Colon (tissue), 2 donors: Measurements from ENCODE around the gene NHERF2.
"Not testable (repeated sequence)": the region's sequence is repeated elsewhere in the genome, so short reads cannot be mapped to it uniquely, and the experiment has no call there.

Experiments
- FAIRE-seq: peaks from 2 replicates; lab custom pipeline; 2012; peaks lifted over from hg19 to GRCh38; lab: Jason Lieb, UNC
- donor health status: control.
- donor health status: control.

Gene NHERF2

DNA sequence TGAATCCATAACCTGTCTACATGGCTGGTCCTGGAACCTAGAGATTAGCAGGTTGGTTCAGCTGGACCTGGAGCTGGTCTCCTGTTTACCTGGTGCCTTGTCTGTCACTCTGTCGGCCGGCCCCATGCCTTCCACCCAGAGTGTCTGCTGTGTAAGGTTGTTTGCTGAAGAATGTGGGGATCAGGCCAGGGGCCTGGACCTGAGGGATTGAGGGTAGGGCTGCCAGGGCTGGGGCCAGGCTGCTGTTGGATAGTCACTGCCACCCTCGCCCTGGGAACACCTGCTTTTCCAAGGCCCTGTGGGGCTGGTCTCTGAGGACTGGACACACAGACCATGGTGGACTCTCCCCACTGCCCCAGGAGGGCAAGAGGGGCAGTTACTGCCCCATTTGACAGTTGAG, 1.4 kb downstream of the NHERF2 start:
- FAIRE-seq, result no peak

DNA sequence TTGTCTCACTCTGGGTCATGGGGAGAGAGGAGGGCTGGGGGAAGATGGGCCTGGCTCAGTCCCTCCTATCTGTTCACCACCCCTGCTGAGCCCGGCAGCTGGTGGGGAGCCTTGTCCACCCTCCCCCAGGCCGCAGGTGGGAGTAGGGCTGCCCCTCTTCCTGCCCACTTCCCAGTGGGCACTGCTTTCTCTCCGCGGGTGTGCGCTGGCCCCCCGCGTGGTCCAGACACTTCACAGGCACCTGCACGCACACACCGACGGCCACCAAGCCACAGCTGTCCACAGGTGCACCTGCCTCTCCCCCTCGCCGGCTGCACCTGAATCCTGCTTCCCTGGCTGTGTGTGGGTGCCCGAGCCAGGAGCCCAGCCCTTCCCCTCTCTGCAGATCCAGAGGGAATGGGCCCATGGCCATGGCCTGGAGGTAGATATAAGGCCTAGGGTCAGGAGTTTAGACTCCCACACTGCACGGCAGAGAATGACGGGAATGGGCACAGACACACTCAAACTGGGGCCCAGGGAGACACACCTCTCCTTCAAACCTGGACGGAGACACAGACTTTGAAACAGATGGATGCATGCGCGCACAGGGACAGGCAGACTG, 2.0 kb downstream of the NHERF2 start:
- no peak for FAIRE-seq

DNA sequence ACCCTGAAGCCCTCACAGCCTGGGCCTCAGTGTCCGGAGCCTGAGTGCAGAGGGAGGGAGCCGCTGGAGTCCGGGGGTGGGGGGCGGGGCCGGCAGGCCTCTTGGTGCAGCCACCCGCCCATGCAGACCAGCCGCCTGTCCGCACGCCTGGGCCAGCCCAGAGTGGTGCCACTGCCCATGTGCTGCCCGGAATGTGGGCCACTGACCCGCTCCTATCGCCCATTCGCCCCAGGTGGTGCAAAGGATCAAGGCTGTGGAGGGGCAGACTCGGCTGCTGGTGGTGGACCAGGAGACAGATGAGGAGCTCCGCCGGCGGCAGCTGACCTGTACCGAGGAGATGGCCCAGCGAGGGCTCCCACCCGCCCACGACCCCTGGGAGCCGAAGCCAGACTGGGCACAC, 2.6 kb downstream of the NHERF2 start:
- no peak for FAIRE-seq

DNA sequence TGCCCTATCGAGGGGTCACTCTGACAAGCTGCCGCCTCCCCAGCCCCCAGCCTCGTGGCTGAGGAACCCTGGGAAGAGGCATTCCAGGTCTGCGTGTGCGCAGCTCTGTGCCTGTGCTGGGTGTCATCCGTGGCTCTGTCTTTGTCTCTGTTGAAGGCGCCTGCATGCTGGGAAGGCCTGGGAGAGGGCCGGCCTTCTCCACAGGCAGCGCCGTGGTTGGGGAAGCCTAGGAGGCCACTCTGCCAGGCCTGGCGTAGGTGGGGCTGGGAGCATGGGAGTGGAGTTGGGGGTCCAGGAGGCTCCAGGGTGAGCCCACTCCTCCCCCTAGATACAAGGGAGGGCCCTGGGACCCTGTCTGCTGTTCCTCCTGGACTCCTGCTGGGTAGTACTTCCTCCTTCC, 3.3 kb downstream of the NHERF2 start:
- FAIRE-seq, result no peak

DNA sequence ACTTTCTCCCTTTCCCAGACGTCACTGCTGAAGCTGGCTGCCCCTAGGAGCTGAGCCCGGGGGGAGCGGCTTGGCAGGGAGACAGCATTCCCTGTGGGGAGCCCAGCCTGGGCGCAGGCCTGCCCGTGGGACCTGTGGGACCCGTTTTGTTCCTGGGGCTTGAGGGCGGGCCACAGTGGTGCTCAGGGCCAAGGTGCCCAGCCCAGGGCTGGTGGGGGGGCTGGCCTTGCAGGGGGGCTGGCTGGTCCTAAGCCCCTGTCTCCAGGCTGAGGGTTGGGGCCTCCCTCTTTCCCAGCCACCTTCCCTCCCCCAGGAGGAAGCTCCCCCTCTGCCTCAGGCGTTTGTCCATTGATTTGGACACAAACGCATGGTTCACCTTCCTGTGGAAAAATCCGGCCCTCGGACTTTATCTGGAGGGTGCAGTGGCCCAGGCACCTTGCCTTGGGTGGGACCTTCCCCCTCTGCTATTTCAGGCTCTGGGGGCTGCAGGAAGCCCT, 4.4 kb downstream of the NHERF2 start:
- no peak for FAIRE-seq

DNA sequence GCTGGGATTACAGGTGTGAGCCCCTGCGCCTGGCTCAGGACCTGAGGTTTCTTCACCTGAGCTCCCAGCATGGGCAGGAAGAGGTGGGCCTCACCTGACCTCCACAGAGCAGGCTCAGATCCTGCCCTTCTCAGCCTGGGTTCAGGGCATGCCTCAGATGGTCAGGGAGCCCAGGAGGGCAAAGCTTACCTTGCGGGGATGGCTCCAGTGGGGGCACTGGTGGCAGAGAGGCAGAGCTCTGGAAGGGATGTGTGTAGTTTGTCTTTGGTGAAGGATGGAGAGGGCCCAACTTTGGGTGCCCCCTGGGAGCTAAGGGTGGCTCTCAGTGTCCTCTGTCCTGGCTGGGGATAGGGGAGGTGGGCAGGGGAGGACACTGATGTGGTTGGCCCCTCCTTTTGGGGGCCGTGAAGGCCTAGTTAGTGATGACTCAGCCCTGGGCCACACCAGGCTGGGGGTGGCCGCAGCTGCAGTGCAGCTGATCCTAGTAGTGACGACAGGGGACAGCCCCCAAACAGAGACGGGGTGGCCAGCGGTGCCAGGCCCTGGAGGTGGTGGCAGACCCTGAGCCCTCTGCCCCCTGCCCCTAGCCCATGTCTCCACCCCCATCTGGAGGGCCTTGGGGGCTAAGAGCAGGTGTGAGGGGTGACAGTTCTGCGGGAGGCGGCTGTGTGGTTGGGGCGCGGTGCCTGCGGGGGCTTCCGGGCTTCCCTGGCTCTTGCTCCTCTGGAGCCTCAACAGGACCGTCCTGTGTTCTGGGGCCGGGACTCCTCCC, 5.8 kb downstream of the NHERF2 start:
- no peak for FAIRE-seq

DNA sequence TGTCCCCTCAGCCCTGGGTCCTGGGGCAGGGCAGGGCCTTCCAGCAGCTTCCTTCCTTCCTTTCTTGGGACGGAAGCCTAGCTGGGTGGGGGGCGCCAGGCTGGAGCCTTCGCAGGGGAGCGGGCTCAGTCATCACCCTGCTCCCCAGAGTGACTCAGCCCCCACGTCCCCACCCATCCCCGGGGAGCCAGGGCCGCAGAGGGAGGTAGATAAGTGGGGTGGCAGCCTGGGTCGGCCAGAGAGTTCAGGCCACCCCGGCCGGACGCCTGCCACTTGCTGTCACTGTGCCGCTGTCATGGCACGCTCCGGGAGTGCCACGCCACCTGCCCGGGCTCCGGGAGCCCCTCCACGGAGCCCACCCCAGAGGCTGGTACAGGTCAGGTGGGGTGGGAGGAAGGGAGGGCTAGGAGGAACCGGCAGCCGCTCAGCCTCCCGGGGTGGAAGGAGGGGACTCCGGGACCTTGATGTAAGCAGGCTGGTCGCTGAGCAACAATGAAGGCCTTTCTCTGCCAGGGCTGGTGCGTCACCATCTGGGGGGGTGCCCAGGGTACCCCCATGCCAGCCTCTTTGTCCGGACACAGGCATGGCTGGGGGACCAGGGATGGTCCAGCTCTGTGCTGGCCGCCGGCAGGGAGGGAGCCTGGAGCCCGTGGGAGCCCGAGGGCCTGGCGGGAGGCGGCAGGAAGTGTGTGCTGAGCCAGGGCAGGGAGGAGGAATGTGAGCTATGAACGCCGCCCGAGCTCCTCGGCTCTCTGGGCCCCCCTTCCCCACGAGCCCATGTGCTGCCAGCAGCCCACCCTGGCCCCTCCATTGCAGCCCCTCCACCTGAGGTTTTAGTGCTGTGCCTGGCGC, 6.6 kb downstream of the NHERF2 start:
- no peak for FAIRE-seq

DNA sequence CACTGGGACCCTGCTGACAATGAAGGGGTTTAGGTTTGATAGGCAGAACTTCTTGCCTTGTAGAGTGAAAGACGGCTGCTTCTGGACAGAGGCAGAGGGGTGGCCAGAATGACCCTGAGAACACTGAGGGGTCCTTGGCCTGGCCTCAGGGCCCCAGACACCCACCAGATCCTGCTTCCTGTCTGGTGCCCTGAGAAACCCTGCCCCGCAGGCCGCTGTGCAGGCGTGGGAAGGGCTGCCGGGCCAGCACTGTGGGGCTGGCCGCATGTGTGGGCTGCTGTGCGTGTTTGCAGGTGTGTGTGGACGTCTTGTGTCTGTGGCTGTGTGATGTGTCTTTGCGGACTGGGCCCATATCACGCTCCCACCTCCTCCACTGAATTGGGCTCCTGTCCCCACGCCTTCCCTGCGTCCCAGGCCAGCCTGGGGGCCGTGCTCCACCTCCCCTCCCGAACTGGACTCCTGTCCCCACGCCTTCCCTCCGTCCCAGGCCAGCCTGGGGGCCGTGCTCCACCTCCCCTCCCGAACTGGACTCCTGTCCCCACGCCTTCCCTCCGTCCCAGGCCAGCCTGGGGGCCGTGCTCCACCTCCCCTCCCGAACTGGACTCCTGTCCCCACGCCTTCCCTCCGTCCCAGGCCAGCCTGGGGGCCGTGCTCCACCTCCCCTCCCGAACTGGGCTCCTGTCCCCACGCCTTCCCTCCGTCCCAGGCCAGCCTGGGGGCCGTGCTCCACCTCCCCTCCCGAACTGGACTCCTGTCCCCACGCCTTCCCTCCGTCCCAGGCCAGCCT, 7.4 kb downstream of the NHERF2 start:
- not testable (repeated sequence) for FAIRE-seq

DNA sequence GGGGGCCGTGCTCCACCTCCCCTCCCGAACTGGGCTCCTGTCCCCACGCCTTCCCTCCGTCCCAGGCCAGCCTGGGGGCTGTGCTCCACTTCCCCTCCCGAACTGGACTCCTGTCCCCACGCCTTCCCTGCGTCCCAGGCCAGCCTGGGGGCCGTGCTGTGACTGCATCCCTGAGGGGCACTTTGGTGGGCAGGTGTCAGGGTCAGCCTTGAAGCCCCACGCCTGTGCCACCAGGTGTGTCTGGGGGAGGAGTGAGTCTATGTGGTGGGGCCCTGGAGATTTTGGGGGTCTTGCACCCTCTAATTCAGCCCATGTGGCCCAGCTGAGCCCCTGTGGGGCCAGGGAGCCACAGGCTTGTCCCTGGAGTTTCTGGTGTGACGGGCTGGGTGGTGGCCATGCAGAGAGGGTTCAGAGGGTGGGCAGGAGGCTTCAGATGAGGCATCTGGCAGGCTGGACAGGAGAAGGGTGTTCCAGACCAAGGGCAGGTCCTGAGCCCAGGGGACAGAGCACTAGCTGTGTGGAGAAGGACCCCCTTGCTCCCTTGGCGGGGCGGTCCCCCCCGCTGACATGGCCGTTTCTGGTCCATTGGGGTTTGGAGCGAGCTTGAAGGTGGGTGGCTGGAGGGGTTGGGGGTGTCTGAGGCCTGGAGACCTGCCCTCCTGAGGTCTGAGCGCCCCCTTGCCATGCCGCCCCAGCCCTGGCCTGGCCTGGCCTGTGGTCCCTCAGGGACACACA, 8.2 kb downstream of the NHERF2 start:
- no peak for FAIRE-seq

DNA sequence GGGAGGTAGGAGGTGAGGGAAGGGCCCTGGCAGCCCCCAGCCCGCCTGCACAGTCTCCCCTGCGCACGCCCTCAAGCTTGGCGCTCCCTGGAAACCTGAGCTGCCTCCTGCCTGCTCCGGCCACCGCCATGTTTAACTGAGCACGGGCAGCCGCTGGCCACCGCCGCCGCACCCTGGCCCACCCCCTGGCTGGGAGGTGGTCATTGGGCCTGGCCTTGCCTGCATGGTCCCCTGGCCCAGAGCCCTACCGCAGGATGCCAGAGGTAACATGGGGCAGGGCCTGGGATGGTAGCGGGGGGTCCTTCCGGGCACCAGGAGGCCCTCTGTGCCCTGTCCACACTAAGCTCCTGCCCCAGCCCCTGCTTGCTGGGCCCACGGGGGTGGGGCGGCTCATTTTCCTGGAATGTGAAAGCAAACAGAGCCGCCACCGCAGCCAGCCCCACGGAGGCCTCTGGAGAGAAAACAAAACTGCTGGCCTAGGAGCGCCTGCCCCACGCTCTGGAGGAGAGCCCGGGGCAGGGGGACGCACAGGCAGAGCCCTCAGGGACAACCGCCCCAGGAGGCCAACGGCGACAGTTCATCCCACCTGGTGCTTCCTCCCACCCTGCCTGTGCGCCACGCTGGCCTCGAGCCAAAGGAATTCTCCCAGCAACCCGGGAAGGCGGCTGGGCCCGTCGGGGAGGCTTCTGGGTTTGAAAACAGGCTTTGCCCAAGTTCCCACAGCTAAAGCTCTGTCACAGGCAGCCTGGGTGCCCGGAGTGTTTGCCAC, 8.9 kb downstream of the NHERF2 start:
- no peak for FAIRE-seq

DNA sequence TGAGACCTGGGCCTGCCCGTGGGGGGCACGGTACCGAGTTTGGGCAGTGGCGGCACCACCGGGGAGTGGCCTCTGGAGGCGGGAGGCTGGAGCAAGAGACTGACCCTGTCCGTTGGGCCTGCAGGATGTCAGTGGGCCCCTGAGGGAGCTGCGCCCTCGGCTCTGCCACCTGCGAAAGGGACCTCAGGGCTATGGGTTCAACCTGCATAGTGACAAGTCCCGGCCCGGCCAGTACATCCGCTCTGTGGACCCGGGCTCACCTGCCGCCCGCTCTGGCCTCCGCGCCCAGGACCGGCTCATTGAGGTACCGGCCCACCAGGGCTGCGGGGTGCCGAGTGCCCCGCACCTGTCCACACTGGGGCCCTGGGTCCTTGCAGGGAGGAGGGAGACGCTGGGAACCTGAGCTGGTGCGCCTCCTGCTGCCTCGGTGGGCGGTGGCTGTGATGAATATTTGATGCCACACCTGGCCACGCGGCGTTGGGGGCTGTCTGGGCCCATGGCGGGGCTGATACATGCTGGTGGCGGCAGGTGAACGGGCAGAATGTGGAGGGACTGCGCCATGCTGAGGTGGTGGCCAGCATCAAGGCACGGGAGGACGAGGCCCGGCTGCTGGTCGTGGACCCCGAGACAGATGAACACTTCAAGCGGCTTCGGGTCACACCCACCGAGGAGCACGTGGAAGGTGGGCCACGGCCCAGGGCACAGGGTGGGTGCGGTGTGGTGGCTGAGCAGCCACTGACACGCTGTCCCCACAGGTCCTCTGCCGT, 9.7 kb downstream of the NHERF2 start:
- no peak for FAIRE-seq

DNA sequence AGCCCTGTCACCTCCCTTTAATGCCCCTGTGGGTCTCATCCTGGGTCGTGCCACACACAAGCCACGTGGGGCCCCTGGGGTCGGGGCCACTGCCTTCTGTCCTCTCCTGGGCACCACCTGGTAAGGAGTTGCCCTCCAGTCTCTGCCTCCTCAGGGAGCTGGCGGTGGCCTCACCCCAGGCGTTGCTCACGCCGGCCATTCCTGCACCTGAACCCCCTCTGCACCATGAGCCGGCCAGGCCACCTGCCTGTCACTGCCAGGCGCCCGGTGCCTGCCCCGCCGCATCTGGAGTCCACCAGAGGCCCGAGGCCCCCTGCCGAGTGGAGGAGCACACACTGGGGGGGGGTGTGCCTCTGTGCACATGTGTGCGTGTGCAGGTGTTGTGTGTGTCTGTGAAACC, 10.4 kb downstream of the NHERF2 start:
- FAIRE-seq, result no peak

DNA sequence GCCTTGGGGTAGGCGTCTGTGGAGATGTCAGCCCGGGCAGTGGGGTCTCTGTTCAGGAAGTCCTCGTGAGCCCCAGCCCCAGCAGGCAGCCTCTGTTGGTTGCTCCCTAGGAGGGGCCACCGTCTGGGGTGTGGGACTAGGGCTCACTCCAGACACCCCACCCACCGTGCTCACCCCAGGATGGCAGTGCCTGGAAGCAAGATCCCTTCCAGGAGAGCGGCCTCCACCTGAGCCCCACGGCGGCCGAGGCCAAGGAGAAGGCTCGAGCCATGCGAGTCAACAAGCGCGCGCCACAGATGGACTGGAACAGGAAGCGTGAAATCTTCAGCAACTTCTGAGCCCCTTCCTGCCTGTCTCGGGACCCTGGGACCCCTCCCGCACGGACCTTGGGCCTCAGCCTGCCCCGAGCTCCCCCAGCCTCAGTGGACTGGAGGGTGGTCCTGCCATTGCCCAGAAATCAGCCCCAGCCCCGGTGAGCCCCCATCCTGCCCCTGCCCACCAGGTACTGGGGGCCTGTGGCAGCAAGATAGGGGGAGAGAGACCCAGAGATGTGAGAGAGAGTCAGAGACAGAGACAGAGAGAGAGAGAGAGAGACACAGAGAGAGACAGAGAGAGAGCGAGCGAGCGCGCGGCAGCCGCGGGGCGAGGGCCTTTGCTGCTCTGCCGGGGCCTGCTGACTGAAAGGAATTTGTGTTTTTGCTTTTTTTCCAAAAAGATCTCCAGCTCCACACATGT, 11.1 kb downstream of the NHERF2 start:
- no peak for FAIRE-seq

DNA sequence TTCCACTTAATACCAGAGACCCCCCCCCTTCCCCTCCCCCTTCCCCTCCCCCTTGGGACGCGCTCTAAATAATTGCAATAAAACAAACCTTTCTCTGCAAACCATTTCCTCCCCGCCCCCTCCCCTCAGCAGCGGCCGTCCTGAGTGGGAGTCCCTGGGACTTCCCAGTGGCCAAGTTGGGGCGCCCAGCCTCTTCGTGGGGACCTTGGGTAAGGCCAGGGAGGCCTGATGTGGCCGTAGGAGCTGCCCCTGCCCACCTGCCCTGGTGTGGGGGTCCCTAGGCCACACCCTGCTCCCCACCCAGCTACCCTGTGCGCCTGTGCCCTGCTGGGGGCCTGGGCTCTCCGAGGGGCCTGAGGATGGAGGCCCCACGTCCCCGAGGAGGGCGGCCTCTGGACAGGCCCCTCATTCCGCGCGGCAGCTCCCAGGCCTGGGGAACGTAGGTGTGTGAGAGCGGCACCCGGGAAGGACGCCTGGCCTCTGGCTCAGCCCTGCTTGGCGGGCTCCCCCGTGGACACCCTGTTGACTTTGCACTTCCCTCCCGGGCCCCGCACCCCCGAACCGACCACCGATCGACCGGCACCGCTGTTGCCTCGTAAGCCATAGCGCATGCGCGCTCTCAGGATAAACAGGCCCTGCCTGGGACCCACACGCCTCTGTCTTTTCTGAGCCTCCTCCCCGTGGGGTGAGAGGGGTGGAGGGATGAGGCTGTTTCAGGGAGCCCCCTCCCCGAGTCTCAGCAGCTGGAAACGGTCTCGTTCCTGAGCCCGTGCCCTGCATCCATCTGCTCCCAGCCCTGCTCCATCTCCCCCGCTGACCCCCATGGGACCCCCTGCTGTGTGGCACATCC, 11.9 kb downstream of the NHERF2 start:
- FAIRE-seq, result no peak

DNA sequence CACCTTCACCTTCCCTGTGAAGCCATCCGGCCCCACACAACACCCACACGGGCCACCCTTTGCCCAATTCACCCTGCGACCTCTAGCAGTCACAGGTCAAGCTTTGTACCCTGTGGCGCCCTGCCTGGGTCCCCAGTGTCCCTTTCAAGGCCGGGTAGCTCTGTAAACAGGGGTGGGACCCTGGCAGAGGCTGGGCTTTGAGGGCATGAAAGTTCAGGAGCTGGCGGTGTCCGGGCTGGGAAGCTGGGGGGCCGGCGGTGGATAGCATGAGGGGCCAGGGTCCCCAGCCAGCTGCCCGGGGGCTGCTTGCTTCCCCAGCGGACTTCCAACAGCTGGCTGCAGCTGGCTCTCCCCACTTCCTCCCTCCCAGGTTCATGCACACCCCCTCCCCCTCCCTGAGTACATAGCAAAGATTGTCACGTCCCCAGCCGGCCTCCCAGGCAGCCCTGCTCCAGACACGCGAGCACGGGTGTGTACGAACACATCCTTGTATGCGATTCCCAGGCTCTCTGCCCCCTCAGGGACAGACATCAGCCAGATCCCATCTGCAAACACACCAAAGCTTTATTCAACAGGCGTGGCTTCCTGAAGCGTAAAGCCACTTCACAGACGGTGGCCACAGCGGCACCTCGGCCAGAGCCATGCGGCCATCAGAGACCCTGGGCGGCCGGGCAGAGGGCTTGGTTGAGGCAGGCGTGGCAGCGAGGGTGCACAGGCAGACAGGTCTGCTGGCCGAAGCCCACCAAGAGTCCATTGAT, 12.8 kb downstream of the NHERF2 start:
- FAIRE-seq, result no peak

DNA sequence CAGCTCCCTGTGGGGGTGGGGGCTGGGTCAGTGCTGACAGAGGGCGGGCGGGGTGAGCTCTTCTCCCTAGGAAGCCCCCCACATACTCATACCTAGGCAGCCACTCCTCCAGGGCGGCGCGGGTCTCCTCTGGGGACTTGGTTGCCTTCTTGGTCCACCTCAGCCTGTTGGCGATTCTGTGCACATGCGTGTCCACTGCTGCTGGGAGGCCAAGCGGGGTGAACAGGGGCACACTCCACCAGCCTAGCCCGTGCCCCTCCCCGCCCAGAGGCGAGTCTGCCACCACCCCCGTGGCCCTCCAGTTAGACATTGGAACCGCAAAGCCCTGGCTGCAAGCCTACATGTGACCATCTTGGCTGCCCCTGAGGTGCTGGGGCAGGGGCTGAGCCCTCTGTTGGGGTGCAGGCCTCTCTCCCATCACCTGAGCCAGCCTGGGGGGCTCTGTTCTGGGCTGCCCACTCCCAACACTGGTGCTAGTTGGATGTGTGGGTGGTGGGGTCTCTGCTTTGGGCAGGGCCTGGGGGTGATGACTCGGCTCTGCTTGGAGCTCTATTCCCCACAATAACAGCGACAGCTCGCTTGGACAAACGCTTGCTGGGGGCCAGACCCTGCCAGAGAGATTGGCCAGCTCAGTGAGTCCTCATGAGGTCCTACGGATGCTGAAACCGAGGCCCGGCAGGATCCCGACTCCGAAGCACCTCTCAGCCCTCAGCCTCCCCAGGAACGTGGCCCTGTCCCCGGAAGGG, 13.5 kb downstream of the NHERF2 start:
- FAIRE-seq, result no peak
